HG03457 (cell line): Measurements from ENCODE around the gene TM9SF1.

Source experiments
- ATAC-seq: cut with Tn5 transposase; IDR thresholded peaks from one replicate; pipeline ENCODE4 v1.9.1; 2021; ENCODE audit warnings: moderate number of reproducible peaks; ENCODE audit not compliant: unreplicated experiment

TM9SF1 gene

GRCh38 chr14:24156840-24157239 is 38.4 kb downstream of the TM9SF1 start:
- no peak for ATAC-seq

- ATAC-seq = no peak
Measured at GRCh38 chr14:24155100-24155499, 40.1 kb downstream of the TM9SF1 start.

GRCh38 chr14:24151404-24152080 is 43.7 kb downstream of the TM9SF1 start:
- no peak for ATAC-seq

- no peak for ATAC-seq
Measured at GRCh38 chr14:24150993-24151392, 44.2 kb downstream of the TM9SF1 start.

DNA sequence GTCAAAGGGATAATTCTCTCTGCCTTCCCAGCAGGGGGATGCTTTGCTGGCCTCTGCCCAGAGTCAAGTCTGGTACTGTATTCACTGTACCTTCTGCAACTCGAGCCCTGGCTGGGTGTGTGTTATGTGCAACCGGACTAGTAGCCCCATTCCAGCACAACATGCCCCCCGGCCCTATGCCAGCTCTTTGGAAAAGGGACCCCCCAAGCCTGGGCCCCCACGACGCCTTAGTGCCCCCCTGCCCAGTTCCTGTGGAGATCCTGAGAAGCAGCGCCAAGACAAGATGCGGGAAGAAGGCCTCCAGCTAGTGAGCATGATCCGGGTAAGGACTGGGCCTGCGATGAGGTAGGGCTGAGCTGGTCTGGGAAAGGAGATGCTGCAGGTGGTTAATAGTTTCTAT is 44.7 kb downstream of the TM9SF1 start:
- no peak for ATAC-seq

DNA sequence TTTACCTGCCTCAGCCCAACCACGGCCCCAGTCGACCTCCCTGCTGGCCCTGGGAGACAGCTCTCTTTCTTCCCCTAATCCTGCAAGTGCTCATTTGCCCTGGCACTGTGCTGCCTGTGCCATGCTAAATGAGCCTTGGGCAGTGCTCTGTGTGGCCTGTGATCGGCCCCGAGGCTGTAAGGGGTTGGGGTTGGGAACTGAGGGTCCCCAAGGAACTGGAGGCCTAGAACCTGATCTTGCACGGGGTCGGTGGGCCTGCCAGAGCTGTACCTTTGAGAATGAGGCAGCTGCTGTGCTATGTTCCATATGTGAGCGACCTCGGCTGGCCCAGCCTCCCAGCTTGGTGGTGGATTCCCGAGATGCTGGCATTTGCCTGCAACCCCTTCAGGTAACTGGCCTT is 45.2 kb downstream of the TM9SF1 start:
- ATAC-seq = no peak

DNA sequence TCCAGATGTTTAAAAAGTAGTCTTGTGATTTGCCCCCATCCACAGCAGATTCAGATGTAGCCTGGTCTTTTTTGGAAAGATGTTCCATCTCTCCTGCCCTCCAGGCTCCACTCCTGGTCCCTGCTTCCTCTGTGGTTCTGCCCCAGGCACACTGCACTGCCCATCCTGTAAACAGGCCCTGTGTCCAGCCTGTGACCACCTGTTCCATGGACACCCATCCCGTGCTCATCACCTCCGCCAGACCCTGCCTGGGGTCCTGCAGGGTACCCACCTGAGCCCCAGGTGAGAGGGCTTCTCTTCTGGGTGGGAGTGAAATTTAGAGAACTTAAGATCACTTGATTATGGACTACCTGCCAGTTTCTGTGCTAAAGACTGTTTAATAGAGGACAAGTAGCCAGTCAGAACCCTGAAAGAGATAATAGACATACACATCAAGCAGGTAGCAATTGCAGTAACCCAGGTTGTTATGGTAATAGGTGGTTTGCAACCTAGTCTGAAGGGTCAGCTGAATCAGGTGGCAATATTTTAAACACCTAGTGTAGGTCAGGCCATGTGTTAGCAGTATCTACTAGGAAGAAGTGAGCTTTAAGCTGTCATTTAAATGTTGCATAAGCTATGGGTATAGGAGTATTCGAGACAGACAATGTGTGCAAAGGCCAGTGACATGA is 45.8 kb downstream of the TM9SF1 start:
- ATAC-seq = no peak

DNA sequence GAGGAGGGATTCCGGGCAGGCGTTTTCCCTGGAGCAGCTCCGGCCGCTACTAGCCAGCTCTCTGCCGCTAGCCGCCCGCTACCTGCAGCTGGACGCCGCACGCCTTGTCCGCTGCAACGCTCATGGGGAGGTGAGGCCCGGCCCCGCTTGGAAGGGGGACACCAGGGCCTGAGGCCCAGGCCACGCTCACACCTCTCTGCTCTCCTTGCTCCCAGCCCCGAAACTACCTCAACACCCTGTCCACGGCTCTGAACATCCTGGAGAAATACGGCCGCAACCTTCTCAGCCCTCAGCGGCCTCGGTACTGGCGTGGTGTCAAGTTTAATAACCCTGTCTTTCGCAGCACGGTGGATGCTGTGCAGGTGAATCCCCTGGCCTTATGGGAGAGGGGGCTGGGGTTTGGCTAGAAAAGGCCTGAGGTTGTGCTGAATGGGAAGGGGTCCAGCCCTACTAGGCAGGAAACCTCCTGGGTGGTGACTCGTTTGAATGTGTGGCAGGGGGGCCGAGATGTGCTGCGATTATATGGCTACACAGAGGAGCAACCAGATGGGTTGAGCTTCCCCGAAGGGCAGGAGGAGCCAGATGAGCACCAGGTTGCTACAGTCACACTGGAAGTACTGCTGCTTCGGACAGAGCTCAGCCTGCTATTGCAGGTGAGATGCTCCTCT is 47.3 kb downstream of the TM9SF1 start:
- no peak for ATAC-seq

- ATAC-seq = peak; percentile 68
Measured at GRCh38 chr14:24146978-24147760, 48.1 kb downstream of the TM9SF1 start, which contains the start of gene RNF31. Gene RNF31, plus strand, starts transcription at chr14:24147498. Its CDS starts 201 bp downstream, at chr14:24147699.

- peak; percentile 53 for ATAC-seq
Measured at GRCh38 chr14:24146453-24146977, 48.7 kb downstream of the TM9SF1 start, which contains the start of gene PSME2. Gene PSME2, minus strand, starts transcription at chr14:24146610. Its CDS starts 29 bp downstream, at chr14:24146581.

- ATAC-seq = no peak
Measured at GRCh38 chr14:24145690-24146452, 49.4 kb downstream of the TM9SF1 start.

DNA sequence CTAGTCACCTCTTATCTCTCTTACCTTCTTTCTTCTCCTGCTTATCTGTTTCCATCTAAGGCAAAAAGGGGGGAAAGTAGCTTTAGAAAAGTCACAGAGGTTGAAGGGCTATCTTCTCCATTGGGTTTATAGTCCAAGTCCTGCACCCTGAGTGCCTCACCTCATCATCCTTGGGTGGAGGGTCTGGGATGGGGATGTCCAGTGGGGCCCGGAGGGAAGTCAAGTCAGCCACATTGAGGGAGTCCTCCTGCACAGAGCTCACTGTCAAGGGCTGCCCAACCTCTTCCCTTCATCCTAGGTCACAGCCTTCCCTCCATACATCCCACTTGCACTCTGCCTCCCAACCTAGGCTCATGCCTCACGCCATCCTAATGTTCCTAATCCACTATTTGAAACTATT is 50.0 kb downstream of the TM9SF1 start:
- no peak for ATAC-seq

GRCh38 chr14:24144451-24144850 is 50.8 kb downstream of the TM9SF1 start:
- no peak for ATAC-seq

DNA sequence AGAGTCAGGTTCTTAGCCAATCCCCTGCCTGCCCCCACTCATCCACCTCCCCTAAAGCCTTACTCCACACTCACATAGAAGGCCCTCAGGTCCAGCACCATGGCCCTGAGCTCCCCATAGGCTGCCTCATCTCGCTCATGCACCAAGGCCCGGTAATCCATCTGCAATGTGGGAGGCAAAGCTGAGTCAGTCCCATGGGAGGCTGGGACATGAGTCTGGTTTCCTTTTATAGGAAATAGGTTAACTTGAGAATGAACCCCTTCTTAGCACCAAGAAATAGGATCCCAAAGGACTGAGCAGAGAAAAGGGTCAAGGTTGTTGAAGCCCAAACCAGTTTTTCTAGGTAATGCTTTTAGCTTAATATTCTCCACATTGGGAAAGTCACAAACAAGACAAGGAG is 51.7 kb downstream of the TM9SF1 start:
- ATAC-seq = no peak

- peak; percentile 60 for ATAC-seq
Measured at GRCh38 chr14:24141097-24141880, 54.0 kb downstream of the TM9SF1 start, which contains the start of gene EMC9. Gene EMC9, minus strand, starts transcription at chr14:24141591. Its CDS starts 287 bp downstream, at chr14:24141304.

GRCh38 chr14:24139272-24139934 is 55.8 kb downstream of the TM9SF1 start:
- no peak for ATAC-seq
